ENCODE results near the gene RRBP1.

Gene RRBP1

DNA sequence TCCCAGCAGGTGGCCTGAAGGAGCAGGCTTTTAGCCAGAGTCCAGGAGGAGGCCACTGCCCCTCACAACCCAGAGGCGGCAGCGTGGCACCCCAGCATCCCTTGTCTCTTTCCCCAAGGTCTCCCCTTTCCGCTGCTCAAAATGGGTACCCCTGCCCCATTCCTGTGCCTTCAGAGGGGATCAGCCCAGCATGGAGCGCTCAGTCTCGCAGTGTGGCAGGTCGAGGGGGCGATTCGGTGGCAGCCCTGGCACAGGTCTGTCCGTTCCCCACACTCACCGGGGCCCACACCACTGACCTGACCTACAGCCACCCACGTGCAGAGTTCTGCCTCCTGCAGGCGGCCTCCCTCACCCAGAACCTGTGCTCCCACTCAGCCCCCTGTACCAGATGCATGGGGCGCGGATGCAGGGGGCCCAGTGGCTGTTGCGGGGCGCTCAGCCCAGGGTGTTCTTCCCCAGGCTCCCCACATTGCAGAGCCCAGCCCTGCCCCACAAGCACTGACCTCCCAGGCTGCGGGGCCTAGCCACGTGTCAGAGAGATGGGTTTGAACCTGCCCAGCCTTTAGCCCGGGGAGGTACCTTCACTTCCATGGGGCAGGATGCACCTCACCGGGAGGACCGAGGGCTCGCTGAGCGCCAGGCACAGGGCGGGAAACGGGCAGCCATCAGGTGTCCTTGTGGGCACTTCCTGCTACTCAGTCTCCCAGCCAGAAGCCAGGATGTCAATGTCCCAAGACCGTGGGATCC lies 70.3 kb downstream of the RRBP1 start:
- TF ChIP-seq TAF1 (IDR thresholded peaks at IDR 0.05; ENCODE audit: borderline replicate concordance, insufficient read depth, low read length) = no peak
- TF ChIP-seq POLR2AphosphoS5 (IDR thresholded peaks at IDR 0.05; ENCODE audit: low read depth, low read length) = peak; percentile 16; the same call in 1 of the 2 replicates
- TF ChIP-seq SIN3A (IDR thresholded peaks at IDR 0.05; ENCODE audit: borderline replicate concordance, insufficient read depth, low read length) = no peak

DNA sequence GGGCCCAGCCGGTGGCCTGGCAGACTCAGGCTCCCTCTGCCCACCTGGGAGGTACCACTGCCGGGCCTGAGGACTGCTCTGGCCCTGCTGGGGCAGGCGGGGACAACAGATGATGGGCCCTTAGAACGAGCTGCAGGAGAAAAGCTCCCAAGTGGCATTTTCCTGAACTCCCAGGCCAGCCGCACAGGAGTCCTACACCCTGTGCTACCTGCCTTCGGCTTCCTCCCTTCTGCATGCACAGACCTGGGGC lies 70.8 kb downstream of the RRBP1 start:
- no peak for TF ChIP-seq FOXP2 (optimal IDR thresholded peaks at IDR 0.05; ENCODE audit: borderline replicate concordance, extremely low read depth, extremely low read length, insufficient read depth)
- TF ChIP-seq, protein P1, sequence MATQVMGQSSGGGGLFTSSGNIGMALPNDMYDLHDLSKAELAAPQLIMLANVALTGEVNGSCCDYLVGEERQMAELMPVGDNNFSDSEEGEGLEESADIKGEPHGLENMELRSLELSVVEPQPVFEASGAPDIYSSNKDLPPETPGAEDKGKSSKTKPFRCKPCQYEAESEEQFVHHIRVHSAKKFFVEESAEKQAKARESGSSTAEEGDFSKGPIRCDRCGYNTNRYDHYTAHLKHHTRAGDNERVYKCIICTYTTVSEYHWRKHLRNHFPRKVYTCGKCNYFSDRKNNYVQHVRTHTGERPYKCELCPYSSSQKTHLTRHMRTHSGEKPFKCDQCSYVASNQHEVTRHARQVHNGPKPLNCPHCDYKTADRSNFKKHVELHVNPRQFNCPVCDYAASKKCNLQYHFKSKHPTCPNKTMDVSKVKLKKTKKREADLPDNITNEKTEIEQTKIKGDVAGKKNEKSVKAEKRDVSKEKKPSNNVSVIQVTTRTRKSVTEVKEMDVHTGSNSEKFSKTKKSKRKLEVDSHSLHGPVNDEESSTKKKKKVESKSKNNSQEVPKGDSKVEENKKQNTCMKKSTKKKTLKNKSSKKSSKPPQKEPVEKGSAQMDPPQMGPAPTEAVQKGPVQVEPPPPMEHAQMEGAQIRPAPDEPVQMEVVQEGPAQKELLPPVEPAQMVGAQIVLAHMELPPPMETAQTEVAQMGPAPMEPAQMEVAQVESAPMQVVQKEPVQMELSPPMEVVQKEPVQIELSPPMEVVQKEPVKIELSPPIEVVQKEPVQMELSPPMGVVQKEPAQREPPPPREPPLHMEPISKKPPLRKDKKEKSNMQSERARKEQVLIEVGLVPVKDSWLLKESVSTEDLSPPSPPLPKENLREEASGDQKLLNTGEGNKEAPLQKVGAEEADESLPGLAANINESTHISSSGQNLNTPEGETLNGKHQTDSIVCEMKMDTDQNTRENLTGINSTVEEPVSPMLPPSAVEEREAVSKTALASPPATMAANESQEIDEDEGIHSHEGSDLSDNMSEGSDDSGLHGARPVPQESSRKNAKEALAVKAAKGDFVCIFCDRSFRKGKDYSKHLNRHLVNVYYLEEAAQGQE (IDR thresholded peaks at IDR 0.05; ENCODE audit: insufficient read depth in 1 of 2, low read depth in 2 of 2, low read length in 2 of 2) = no peak

DNA sequence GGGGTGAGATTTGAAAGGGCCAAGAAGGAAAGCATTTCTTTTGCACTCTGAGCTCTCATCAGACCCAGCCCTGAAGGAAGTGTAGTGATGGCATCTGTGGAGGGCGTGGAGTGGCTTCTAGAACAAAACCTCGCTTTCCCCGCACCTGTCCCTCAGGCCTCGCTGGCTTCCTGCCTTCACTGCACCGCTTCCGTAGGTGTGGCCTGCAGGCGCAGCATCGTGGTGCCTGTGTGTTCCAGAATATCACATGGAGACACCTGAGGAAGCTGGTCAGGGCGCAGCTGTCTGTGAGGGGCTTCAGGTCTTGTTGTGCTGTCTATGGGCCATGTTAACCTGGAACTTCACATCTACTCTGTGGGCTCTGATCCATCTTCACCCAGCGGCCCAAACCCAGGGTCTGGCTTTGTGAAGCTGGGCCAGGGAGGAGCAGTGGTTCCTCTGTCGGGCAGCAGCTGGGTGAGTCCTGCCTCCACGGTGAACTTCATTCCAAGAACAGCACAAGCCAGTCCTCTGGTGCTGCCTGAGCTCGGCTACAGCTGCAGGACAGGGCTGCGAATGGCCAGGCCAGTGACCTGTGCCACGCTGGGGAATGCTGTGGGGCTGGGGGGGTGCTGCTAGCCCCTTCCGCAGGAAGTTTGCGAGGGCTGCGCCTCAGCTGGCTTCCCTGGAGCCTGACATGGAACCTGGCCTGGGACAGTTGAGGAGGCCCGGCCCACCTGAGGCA lies 71.3 kb downstream of the RRBP1 start:
- no peak for TF ChIP-seq FOXP2 (optimal IDR thresholded peaks at IDR 0.05; ENCODE audit: borderline replicate concordance, extremely low read depth, extremely low read length, insufficient read depth)
- TF ChIP-seq TAF1 (IDR thresholded peaks at IDR 0.05; ENCODE audit: borderline replicate concordance, insufficient read depth, low read length) = no peak
- TF ChIP-seq POLR2AphosphoS5 (IDR thresholded peaks at IDR 0.05; ENCODE audit: low read depth, low read length) = 0 out of 2 replicates have a peak, but pooled peaks have one; percentile 9
- TF ChIP-seq SIN3A (IDR thresholded peaks at IDR 0.05; ENCODE audit: borderline replicate concordance, insufficient read depth, low read length) = 0 out of 2 replicates have a peak, but pooled peaks have one; percentile 58
- TF ChIP-seq, protein P1 (IDR thresholded peaks at IDR 0.05; ENCODE audit: insufficient read depth in 1 of 2, low read depth in 2 of 2, low read length in 2 of 2) = no peak

DNA sequence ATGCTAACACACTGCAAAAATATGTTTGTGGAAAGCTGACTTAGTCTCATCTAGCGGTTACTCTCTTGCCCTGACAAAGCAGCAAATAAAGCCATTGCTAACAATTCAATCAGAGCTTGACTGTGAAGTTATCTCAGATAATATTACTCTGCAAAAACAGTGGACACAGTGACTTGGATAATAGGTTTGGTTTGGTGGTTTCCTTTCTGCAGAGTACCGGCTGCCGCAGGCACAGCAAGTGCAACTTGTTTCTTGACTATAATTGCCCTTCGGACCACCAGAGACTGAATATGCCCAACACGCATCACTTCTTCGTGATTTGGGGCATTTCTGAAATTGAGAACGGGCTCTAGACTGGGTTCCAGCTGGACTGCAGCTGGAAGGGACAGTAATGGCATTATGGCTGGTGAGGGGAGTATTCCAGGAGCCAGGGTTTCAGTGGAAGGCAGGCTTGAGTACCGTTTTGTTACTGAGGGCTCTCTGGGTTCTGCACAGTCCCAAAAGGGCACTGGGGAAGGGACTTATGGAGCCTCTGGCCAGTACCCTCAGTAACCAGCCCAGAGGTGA lies 72.1 kb downstream of the RRBP1 start:
- no peak for TF ChIP-seq FOXP2 (optimal IDR thresholded peaks at IDR 0.05; ENCODE audit: borderline replicate concordance, extremely low read depth, extremely low read length, insufficient read depth)
- TF ChIP-seq, protein P1 (IDR thresholded peaks at IDR 0.05; ENCODE audit: insufficient read depth in 1 of 2, low read depth in 2 of 2, low read length in 2 of 2) = no peak
- TF ChIP-seq TAF1 (IDR thresholded peaks at IDR 0.05; ENCODE audit: borderline replicate concordance, insufficient read depth, low read length) = no peak
- TF ChIP-seq POLR2AphosphoS5 (IDR thresholded peaks at IDR 0.05; ENCODE audit: low read depth, low read length) = no peak
- no peak for TF ChIP-seq SIN3A (IDR thresholded peaks at IDR 0.05; ENCODE audit: borderline replicate concordance, insufficient read depth, low read length)

DNA sequence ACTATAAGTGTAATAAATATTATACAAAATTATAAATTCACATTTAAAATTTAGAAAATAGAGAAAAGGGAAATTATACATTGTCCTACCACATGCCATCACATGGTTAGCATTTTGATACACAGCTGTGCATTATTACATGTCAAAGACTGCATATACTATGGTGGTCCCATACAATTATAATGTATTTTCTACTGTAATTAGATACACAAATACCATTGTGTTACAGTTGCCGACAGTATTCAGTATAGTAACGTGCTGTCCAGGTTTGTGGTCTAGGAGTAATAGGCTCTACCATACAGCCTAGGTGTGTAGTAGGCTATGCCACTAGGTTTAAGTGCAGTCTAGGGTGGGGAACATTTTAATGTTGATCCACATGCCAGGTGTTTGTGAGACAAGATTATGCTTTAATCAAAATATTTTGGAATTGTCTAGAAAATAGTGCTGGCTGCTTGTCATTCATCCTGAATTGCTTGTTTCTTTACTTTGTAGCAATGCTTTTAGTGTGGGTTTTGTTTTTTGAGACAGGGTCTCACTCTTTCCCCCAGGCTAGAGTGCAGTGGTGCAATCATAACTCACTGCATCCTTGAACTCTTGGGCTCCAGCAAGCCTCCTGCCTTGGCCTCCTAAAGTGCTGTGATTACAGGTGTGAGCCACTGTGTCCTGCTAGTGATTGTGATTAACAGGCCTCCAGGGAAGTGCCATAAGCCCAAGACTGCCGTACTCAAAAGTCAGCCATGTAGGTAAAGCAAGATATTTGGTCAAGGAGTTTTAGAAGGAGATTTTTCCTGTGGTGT lies 73.1 kb downstream of the RRBP1 start:
- TF ChIP-seq FOXP2 (optimal IDR thresholded peaks at IDR 0.05; ENCODE audit: borderline replicate concordance, extremely low read depth, extremely low read length, insufficient read depth) (no peak), POLR2AphosphoS5 (IDR thresholded peaks at IDR 0.05; ENCODE audit: low read depth, low read length) (no peak), TAF1 (IDR thresholded peaks at IDR 0.05; ENCODE audit: borderline replicate concordance, insufficient read depth, low read length) (no peak), SIN3A (IDR thresholded peaks at IDR 0.05; ENCODE audit: borderline replicate concordance, insufficient read depth, low read length) (no peak)
- TF ChIP-seq, protein P1 (IDR thresholded peaks at IDR 0.05; ENCODE audit: insufficient read depth in 1 of 2, low read depth in 2 of 2, low read length in 2 of 2) = no peak
